HG03469 (cell line): Measurements from ENCODE around the gene TJAP1.
"Not testable (repeated sequence)": the region's sequence is repeated elsewhere in the genome, so short reads cannot be mapped to it uniquely, and the experiment has no call there.

Experiments
- ATAC-seq: cut with Tn5 transposase; IDR thresholded peaks from one replicate; pipeline ENCODE4 v1.9.1; 2021; ENCODE audit warnings: mild to moderate bottlenecking, moderate library complexity, moderate number of reproducible peaks; ENCODE audit not compliant: unreplicated experiment

The TJAP1 gene

DNA sequence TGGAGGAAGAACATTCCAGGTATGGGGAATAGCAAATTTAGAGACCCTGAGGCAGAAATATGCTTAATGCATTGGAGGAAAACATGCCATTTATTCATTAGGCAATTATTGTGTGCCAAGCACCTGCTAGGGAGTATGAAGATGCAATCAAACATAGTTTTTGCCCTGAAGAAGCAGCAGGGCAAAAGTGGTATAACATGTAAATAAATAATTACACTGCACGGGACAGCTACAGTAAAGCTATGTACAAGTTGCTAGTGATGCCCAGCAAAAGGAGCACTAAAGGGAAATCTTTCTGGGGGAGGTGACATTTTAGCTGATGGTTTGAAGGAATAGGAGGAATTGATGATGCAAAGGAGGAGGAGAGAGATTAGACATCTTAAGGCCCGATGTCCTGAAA, 624 bp upstream of the TJAP1 start:
- no peak for ATAC-seq

DNA sequence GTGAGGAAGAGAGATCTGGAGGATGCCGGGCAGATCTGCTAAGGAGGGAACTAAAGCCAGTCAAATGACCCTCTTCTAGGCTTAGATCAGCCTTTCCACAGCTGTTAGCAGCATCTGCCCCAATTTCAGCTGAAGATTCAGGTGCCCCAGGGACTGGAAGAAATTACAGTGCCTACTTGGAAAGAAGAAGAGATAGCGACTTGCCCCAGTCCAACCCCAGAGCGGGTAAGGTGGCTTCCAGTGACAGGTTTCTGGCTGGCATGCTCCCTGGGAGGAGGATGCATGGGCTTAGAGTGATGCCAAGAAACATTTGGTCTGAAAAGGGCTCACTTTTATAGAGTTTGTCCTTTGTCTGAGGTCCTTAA, 620 bp downstream of the TJAP1 start:
- ATAC-seq: no peak

DNA sequence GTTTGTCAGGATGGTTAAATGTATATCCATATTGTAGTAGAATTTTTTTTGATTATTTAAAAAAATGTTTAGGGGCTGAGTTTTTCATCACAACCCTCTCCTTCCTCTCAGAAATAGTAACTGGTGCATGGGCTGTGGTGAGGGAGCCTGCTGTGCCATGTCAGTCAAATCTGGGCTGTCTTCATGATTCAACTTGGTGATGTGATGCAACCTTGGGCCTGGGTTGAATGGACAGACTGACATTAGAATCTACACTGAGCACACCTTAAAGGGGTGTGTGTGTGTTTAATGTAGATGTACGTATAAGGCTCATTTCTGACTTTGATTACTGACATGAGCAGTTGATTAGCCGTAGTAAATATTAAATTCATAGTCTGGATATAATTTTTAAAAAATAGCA, 3.7 kb downstream of the TJAP1 start:
- ATAC-seq: no peak

DNA sequence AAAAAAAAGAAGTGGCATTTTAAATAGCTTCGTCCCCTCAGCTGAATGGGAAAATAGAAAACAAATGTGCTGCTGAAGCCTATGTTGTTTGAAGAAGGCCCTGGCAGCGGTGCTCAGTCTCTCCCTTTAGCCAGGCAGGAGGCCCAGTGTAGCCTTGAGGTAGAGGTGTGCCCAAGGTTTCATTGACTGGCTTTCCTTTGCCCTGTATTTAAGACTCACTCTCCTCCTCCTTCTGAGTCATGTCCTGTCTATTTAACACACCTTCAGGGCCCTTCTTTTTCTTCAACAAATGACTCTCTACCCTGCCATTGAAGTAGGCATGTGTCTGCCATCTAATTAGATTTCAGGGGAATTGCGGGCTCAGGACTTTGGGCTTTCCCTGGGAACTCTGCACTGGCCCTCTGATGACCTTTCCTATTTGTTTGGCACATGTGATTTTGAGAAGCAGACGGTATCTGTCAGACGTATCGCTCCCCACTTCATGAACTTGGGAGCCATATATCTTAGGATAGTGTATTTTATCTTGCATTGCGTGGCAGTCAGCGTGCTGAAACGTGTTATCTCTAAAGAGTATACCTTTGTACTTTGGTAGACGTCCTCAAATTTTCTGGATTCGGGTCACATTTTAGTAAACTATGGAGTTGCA, 4.3 kb downstream of the TJAP1 start:
- ATAC-seq: no peak

DNA sequence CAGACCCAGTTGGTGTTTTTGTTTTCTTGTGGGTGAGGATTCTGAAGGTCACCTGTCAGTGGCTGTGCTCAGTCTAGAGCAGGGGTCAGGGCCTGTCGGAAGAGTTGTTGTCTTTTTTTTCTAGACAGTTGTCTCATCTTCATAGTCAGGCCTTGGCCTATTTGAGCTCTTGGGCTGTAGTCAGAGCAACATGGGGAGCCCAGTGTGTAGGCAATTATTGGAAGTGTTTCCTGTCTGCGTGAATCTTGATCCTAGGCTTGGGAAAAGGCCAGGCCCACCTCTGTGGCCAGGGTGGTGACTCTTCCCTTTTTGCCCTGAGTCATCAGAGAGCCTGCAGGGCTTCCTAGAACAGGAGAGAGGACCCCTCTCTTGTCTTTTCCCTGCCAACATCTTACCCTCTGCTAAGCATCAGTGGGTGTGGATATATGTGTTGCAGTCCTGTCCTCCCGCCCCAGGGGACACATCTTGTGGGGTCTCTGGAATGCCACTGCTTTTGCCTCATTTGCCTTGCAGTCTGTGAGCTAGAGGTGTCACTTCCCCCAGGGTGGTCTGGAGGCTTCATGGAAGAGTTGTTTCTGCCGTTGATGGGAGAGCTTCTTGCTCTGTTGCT, 11.4 kb downstream of the TJAP1 start:
- ATAC-seq: no peak

DNA sequence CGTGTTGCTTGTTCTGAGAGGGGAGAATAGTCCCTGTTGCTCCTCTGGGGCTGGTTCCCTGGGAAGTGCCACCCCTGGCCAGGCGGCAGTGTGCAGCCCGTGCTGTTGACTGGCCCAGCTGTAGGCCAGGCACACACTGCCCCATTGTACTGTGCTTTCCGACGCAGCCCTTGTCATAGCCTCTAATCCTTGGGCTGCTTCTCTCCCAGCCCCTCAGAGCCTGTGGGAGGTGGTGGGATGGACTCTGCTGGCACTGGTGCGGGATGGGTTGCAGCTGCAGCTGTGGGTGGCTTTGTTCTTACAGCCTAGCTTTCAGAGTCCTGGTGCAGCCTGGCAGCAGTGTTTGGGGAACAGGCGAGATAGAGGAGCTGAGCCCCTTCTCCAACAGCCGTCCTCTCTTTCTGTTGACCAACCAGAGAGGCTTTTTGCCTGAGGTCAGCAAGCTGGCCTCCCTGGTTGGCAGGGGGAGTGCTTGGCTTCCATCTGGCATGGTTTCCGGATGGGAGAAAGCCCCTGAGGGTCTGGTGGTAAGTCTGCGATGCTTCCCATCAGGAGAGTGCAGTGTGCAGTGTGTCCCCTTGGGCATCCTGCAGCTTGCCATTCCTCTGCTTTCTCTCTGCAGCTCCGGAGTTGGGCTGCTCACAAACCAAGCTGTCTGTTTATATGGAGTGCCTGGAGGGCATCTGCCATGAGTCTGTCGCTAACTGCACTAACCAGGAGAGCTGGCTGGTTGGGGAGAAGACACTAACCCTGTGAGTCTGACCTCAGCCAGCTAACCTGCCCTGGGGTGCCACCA, 12.1 kb downstream of the TJAP1 start:
- ATAC-seq: no peak

DNA sequence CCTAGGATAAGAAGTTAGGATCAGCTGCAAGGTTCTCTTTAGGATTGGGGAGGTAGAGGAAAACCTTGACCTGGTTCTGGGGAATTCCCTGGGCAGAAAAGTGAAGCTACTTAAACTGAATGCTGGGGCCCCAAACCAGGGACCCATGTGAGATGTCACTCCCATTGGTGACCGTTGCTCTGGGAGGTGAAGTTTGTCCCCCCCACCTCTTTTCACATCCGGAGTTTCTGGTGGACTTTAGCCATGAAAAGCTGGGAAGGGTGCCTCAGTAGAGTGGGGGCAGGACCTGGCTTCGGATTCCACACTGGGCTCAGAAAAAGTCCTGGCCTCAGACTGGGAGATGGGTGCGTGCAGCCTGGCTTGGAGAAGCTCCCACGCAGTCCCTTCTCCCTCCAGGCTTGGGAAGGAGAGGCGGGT, 13.2 kb downstream of the TJAP1 start:
- no peak for ATAC-seq

DNA sequence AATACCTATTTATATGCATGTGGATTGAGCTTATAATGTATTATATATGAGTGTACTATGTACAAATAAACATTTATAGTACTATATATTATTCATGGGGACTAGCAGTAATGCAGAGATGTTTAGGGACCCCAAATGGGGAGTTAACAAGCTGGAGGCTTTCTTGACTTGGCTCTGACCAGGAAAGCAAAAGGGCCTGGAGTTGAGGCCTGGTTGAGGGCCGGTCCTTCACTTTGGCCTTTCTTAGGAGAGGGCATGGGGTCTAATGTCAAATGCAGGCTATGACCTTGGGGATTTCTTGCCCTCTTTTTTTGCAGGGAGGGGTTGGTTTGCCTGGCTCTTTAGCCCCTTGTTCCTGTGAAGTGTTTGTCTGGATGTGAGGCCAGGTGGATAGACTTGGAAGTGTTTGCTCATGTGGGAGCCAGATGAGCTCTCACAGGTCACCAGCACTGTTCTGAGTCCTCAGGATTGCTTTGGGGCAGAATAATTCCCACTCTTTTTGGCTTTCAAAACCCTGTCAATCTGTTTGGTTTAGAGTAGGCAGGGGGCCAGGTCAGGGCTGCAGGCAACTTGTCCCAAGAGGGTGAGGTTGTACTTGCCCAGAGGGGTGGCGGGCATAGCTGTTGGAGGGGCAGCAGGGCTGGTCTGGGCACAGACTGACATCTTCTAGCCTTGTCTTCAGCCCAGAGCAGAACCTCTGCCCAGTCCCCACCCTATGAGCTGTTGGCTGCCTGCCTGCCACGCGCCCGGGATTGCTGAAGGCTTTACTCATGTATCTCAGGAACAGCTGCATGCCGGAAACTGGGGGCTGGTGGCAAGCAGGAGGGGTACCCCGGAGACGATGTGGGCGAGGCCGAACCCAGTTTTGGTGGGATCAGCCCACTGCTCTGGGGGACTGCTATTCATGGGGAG, 14.6 kb downstream of the TJAP1 start:
- no peak for ATAC-seq

DNA sequence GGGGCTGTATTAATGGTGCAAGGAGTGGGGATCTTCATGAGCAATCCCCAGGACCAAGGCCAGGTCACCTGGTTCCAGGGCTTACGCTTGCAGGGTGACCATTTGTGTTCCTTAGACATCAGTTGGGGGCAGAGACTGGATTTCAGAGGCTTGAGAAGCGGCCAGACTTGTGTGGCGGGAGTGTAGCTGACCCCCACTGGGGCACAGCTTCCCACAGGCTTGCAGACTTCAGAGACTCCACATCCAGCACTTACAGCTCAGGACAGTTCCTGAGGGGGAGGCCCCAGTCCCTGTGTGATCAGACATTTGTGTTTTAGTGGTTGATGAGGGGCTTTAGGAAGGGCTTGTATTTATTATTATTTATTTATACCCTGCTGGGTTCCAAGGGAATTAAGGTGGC, 15.3 kb downstream of the TJAP1 start:
- ATAC-seq: no peak

DNA sequence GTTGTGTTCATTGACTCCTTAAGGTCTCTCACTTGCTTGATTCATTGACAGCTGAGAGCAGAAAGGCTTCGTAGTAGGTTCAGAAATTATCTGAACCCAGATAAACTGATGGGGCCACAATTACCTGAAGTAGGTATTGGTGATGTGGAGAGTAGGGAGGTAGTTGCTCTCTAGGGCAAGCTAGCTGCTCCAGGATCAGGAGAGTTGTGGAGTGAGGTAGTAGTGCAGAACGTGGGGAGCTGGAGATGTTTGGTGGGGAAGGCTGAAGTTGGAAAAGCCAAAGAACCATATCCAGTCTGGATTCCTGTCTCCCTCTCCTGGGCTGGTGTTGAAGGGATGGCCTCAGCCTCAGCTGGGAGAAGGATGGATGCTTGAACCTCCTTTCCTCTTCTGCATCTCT, 15.9 kb downstream of the TJAP1 start:
- no peak for ATAC-seq

DNA sequence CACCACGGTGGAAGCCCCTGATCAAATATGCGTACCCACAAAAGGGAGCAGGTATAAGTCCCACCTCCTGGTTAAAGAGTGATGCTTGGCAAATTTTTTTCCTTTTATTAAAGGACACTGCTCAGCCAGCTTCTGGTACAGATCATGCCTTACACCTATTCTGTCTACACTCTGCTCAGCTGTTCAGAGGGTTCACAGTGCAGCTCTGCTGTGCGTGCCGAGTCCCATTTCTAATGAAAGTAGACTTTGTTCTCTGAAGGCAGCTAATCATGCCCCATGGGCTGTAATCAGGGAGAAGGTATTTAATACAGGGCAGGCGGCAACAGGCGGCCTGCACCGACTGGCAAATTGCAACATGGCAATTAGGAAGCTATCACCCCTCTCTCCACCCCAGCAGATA, 16.5 kb downstream of the TJAP1 start:
- ATAC-seq: no peak

DNA sequence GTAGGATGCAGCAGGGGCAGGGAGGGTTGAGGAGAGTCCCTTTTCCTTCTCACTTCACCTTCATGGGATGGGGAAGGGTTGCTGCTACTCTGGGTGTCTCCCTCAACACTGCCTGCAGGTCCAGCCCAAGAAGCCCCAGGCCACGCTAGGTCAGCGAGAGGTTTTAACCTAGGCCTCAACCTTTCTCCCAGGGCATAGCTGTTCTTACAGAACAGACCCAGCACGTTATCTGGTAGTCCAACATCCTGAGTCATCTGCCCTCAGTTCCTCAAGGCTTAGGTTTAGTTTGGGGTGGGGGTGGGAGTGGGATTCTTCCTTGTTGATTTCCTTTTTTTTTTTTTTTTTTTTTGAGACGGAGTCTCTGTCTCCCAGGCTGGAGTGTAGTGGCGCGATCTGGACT, 17.0 kb downstream of the TJAP1 start:
- ATAC-seq: no peak

DNA sequence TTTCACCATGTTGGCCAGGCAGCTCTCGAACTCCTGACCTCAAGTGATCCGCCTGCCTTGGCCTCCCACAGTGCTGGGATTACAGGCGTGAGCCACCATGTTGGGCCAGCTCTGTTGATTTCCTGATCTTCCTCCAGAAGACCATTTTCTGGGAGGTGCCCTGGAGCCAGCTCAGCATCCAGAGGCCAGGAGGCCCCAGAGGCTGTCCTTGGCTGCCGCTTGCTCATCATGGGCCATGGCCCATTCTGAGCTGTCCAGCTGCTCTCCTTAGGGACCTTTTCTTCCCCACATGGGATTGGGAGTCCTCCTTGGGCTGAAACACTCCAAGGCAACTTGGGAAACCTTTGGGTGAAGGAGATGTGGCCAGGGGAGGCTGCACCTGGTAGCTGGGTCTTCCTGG, 17.4 kb downstream of the TJAP1 start:
- ATAC-seq: no peak

DNA sequence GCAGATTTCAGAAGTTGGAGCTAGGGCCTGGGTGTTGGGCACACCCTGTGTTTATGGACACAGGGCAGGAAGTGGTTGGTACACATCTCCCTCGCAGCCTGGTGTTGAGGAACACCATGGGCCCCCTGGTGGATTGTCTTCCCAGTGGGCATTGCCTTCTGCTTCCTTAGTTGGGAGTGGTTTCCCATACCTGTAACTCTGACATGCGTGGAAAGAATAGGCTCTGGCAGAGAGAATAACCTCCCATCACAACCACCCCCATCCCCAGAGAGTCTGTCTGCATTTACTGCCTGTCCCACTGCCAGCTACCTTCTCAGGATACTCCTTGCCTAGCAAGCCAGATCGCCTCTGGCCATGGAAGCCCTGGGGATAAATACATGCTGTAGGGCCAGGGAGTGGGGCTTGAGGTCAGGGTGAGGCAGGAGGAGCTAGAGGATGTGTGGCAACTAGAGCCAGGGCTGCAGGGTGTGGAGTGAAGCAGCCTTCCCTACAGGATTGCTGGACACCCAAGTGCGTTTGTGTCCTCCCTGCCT, 18.1 kb downstream of the TJAP1 start:
- no peak for ATAC-seq

DNA sequence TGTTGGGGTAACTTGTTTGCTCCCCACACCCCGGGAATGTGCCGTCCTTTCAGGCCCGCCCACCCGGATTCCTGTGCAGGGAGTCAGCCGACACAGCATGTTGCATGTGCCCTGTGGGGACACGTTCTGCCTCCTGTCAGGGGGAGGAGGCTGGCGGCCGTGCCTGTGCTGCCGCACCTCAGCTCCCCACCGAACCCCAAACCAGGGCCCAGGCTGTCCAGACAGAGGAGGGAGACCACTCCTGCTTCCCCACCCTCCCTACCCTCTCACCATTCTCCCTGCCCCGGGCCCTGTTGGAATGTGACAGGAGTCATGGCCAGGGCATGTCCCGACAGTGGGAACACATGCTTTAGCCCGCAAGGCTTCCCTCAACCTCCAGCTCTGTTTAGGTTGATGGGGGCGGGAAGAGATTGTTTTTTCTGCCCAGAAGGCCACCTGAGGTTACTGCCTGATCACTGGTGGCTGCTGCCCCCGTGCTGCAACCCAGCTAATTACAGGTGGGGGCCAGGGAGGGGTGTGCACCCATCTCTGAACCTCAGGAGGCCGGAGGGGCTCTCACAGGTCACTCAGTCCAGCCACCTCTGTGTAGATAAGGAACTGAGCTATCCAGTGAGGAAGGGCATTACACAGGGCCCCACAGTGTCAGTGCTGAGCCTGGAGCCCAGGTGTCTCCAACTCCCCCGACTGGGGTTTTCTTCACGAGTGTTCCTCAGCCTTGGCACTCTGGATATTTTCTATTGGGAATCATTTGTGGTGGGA, 19.2 kb downstream of the TJAP1 start:
- no peak for ATAC-seq

DNA sequence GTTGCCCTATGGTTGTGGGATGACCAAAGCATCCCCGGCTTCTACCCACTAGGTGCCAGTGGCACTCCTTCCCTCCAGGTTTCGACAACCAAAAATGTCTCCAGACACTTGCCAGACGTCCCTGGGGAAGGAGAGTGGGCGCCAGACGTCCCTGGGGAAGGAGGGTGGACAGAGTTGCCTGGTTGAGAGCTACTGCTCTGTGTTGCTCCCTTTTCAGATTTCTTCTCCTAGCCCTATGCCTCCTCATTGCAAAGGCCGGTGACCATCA, 19.7 kb downstream of the TJAP1 start:
- no peak for ATAC-seq

DNA sequence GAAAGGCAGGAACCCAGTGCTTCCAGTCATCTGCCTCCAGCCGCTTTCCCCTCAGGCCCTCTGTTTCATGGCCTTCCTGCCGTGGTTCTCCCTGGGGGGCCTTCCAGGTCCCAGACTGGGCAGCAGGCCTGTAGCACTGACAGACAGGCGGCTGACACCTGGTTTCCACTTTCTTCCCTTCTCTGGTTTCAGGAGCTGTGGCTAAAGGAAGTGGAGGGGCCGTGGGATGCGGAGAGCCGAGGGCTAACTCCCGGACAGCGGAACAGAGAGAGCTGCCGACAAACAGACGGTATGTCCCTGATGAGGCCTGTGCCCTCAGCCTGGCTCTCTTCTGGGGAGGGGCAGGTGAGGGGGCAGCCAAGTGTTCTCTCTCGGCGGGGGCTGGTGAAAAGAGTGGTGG, 20.3 kb downstream of the TJAP1 start:
- no peak for ATAC-seq

DNA sequence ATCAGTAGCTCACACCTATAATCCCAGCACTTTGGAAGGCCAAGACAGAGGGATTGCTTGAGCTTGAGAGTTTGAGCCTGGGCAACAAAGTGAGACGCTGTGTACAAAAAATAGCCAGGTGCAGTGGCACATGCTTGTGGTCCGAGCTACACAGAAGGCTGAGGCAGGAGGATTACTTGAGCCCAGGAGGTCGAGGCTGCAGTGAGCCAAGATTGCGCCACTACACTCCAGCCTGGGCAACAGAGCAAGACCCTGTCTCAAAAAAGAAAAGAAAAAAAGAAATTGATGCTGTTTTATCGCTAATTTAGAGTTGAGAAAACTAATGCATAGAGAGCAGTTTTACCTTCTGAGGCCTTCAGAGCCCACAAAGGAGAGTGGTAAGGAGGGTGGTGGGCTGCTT, 20.9 kb downstream of the TJAP1 start:
- ATAC-seq: not testable (repeated sequence)

DNA sequence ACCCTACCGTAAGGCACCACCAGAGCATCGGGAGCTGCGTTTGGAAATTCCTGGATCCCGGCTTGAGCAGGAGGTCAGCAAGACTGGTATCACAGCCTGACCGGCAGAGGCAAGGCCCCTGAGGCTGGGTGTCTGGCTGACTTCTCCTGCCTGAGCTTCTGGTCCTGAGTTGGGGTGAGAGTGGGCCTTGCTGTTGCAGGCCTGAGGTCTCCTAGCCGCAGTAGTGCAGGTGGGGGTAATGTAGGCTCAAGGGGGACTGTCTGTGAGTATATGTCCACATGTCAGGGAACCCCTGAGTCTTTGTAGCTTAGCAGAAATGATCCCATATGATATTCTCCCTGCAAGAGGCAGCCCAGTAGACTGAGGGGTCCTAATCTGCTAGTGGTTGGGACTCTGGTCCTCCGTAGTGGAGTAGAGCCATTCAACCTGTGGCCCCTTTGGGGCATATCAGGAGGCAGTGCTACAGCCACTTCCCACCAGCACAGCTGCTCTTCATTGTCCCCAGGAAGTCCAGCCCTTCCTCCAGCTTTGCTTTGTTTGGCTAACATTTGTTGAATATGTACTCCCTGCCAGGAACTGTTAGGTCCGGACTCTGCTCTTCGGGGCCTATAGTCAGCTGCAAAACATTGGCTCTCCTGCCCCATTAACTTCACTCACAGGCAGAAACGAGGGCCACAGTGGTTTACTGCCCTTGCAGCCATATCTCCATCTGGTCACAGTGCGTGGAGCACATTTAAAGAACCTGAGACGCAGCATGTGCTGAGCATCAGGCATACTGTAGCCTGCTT, 21.9 kb downstream of the TJAP1 start:
- no peak for ATAC-seq

DNA sequence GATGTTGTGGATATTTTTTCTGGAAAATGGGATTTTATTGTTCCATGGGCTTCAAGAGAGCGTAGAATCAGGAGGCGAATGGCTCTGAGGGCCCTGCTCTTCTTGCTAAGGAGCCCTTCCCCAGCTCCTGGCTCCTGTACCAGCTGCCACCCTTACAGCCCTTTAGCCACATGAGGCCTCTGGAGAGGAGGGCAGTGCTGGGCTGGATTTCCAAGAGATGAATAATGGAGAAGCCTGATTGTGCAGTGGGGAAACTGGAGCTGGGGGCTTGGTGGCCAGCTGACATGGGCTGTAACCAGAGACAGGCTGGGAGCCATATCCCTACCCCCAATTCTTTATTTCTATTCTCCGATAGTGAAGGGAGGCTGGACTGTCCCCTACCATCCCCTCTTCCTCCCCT, 23.6 kb downstream of the TJAP1 start:
- ATAC-seq: no peak
